IMR-90 (cell line): Measurements from ENCODE around the gene DDX20.

ENCODE experiments used
- CEBPB ChIP-seq: IDR thresholded peaks from 2 replicates; pipeline ENCODE4 v1.6.1; 2012; ENCODE audit warnings: low read depth, low read length, improper control_type of control experiment
- FOS ChIP-seq: fragments of 150-350 bp; IDR thresholded peaks from 2 replicates; pipeline ENCODE4 v1.6.1; 2016; ENCODE audit warnings: low read depth, low read length
- MAZ ChIP-seq: IDR thresholded peaks from 2 replicates; pipeline ENCODE4 v1.6.1; 2012; ENCODE audit warnings: low read depth, mild to moderate bottlenecking, low read length, improper control_type of control experiment, moderate library complexity, borderline replicate concordance
- MXI1 ChIP-seq: IDR thresholded peaks from 2 replicates; pipeline ENCODE4 v1.6.1; 2012; ENCODE audit warnings: low read depth, mild to moderate bottlenecking, low read length, moderate library complexity, borderline replicate concordance
- NFE2L2 ChIP-seq: fragments of 150-350 bp; IDR thresholded peaks from 2 replicates; pipeline ENCODE4 v1.6.1; 2016; ENCODE audit warnings: low read depth, mild to moderate bottlenecking, low read length
- POLR2A ChIP-seq: IDR thresholded peaks from 2 replicates; pipeline ENCODE4 v1.6.1; 2012; ENCODE audit warnings: mild to moderate bottlenecking, low read depth, low read length
- RAD21 ChIP-seq: IDR thresholded peaks from 2 replicates; pipeline ENCODE4 v1.6.1; 2012; ENCODE audit warnings: low read length, improper control_type of control experiment
- RCOR1 ChIP-seq: IDR thresholded peaks from 2 replicates; pipeline ENCODE4 v1.6.1; 2012; ENCODE audit warnings: mild to moderate bottlenecking, low read length, improper control_type of control experiment; ENCODE audit not compliant: insufficient replicate concordance
- RFX5 ChIP-seq: IDR thresholded peaks from 2 replicates; pipeline ENCODE4 v1.8.0; 2012; ENCODE audit warnings: low read depth, mild to moderate bottlenecking, low read length, moderate library complexity
- SMC3 ChIP-seq: fragments of 150-350 bp; IDR thresholded peaks from 2 replicates; pipeline ENCODE4 v1.6.1; 2016; ENCODE audit warnings: low read depth, mild to moderate bottlenecking, antibody characterized with exemption, low read length, moderate library complexity
- TF ChIP-seq, protein P1 (sequence below): conservative IDR thresholded peaks from 2 replicates; pipeline ENCODE4 v1.5.1; 2012; ENCODE audit warnings: mild to moderate bottlenecking, low read depth, low read length, improper control_type of control experiment
- TF ChIP-seq, protein P2 (sequence below): fragments of 150-350 bp; IDR thresholded peaks from 2 replicates; pipeline ENCODE4 v1.6.1; 2017; ENCODE audit warnings: mild to moderate bottlenecking, antibody characterized with exemption, low read length, low read depth

DNA sequence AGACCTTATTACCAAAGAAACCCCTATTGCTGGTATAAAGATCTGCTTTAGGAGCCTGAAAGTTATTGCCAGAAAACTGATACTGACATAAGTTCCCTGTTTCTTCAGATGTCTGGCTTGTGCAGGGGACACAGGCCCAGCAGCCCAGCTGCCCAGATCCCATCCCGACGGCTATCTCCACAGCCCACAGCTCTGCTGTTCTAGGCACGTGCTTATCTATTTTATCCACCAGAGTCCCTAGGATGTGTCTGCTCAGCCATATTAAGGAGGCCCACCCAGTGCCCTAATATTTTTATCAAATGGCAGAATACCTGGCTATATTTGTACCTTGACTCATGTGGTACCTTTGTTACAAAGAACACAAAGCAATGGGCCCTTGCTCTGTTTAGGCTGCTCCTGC lies 58.9 kb downstream of the DDX20 start:
- TF ChIP-seq, protein P1, sequence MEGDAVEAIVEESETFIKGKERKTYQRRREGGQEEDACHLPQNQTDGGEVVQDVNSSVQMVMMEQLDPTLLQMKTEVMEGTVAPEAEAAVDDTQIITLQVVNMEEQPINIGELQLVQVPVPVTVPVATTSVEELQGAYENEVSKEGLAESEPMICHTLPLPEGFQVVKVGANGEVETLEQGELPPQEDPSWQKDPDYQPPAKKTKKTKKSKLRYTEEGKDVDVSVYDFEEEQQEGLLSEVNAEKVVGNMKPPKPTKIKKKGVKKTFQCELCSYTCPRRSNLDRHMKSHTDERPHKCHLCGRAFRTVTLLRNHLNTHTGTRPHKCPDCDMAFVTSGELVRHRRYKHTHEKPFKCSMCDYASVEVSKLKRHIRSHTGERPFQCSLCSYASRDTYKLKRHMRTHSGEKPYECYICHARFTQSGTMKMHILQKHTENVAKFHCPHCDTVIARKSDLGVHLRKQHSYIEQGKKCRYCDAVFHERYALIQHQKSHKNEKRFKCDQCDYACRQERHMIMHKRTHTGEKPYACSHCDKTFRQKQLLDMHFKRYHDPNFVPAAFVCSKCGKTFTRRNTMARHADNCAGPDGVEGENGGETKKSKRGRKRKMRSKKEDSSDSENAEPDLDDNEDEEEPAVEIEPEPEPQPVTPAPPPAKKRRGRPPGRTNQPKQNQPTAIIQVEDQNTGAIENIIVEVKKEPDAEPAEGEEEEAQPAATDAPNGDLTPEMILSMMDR: no peak
- TF ChIP-seq RAD21 (no peak), RFX5 (no peak), SMC3 (no peak), CEBPB (no peak), FOS (no peak), NFE2L2 (no peak), POLR2A (no peak), RCOR1 (no peak), MAZ (no peak), MXI1 (no peak)
- TF ChIP-seq, protein P2, sequence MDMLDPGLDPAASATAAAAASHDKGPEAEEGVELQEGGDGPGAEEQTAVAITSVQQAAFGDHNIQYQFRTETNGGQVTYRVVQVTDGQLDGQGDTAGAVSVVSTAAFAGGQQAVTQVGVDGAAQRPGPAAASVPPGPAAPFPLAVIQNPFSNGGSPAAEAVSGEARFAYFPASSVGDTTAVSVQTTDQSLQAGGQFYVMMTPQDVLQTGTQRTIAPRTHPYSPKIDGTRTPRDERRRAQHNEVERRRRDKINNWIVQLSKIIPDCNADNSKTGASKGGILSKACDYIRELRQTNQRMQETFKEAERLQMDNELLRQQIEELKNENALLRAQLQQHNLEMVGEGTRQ: no peak
